ENCODE measurements around the gene PTGFRN.

PTGFRN gene

GRCh38 chr1:116944613-116945012, 34.9 kb downstream of the PTGFRN start:
- DNase-seq = no peak

GRCh38 chr1:116945421-116945820, 35.7 kb downstream of the PTGFRN start:
- no peak for DNase-seq

GRCh38 chr1:116945996-116946395, 36.3 kb downstream of the PTGFRN start:
- no peak for DNase-seq

- DNase-seq = no peak
These were observed 37.6 kb downstream of the PTGFRN start for GRCh38 chr1:116947092-116947860.

GRCh38 chr1:116948046-116948445, 38.3 kb downstream of the PTGFRN start:
- no peak for DNase-seq

GRCh38 chr1:116948642-116949041, 38.9 kb downstream of the PTGFRN start:
- no peak for DNase-seq

- DNase-seq = no peak
These were observed 39.7 kb downstream of the PTGFRN start for GRCh38 chr1:116949213-116949985.

- no peak for DNase-seq
These were observed 40.9 kb downstream of the PTGFRN start for GRCh38 chr1:116950517-116951199.

GRCh38 chr1:116951200-116951935, 41.7 kb downstream of the PTGFRN start:
- peak; percentile 61 to 76 for DNase-seq

GRCh38 chr1:116952738-116953275, 43.1 kb downstream of the PTGFRN start:
- DNase-seq = no peak

GRCh38 chr1:116954440-116954839, 44.7 kb downstream of the PTGFRN start:
- no peak for DNase-seq

GRCh38 chr1:116956378-116956777, 46.7 kb downstream of the PTGFRN start:
- no peak for DNase-seq

- no peak for DNase-seq
These were observed 47.9 kb downstream of the PTGFRN start for GRCh38 chr1:116957646-116958045.

GRCh38 chr1:116958110-116958509, 48.4 kb downstream of the PTGFRN start:
- no peak for DNase-seq

- no peak for DNase-seq
These were observed 49.3 kb downstream of the PTGFRN start for GRCh38 chr1:116958977-116959376.

GRCh38 chr1:116961606-116962005, 51.9 kb downstream of the PTGFRN start:
- DNase-seq = no peak

GRCh38 chr1:116962987-116963639, 53.4 kb downstream of the PTGFRN start:
- peak; percentile 84 to 88 for DNase-seq

GRCh38 chr1:116966791-116967190, 57.1 kb downstream of the PTGFRN start:
- DNase-seq = no peak

- no peak for DNase-seq
These were observed 59.0 kb downstream of the PTGFRN start for GRCh38 chr1:116968724-116969123.

GRCh38 chr1:116971258-116971860, 61.6 kb downstream of the PTGFRN start:
- DNase-seq = peak; percentile 43 to 76

GRCh38 chr1:116971965-116972673, 62.4 kb downstream of the PTGFRN start:
- peak in 1 of 2 donors; percentile 20 for DNase-seq
